ENCODE measurements around the gene XPO4. TPM values are rescaled to one million over a fixed set of nuclear protein-coding genes. Genes with fewer than 3 reads are reported as not detected.
"Not testable (repeated sequence)": the region's sequence is repeated elsewhere in the genome, so short reads cannot be mapped to it uniquely, and the experiment has no call there.

The XPO4 gene
- total and polyA plus RNA-seq, 3 donors from 2014 or later, result 13.0 to 31.4 (median 27.6) TPM

DNA sequence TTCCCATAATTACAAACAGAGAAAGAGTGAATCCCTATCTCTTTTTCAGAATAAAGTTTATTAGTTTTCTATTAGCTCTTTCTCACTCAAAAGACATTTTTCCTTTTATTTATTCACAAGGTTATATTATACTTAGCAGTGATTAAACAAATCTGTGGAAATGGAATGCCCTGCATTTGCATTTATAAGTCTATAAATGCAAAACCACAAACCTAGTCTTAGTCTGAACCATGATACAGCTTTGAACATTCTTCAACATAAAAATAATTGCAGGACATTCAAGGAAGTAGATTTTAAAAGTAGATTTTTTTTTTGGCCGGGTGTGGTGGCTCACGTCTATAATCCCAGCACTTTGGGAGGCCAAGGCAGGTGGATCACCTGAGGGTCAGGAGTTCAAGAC lies 8.3 kb downstream of the XPO4 start:
- H3K36me3 ChIP-seq (ENCODE audit: low read depth, missing control alignments), result no peaks in the 10 kb centered on the region
- intact Hi-C loops (cut with DNase I; ENCODE audit: low total_unique reads), result no loop called here
- H3K4me3 ChIP-seq, result no peak overlapping the region
- no peaks in the 10 kb centered on the region for H3K4me1 ChIP-seq
- H3K27ac ChIP-seq, result no peak overlapping the region
- TF ChIP-seq POLR2A (IDR thresholded peaks at IDR 0.05) (no peak), CTCF (IDR thresholded peaks at IDR 0.05) (no peak)
- H3K27me3 ChIP-seq, result no peaks in the 10 kb centered on the region
- WGBS, 2 donors, result 85 to 93% methylated on average over 2 of the region's 2 CpGs
- DNase-seq, result no peak
- no peaks in the 10 kb centered on the region for H3K9me3 ChIP-seq

- no peaks in the 10 kb centered on the region for H3K36me3 ChIP-seq (ENCODE audit: low read depth, missing control alignments)
- H3K27me3 ChIP-seq, result no peaks in the 10 kb centered on the region
- WGBS, 2 donors, result 94 to 95% methylated on average over 7 of the region's 7 CpGs
- H3K4me1 ChIP-seq, result no peaks in the 10 kb centered on the region
- no peak overlapping the region for H3K4me3 ChIP-seq
- no peaks in the 10 kb centered on the region for H3K9me3 ChIP-seq
- DNase-seq, result no peak
- TF ChIP-seq POLR2A (IDR thresholded peaks at IDR 0.05), result no peak
- TF ChIP-seq CTCF (IDR thresholded peaks at IDR 0.05), result no peak
- H3K27ac ChIP-seq, result no peak overlapping the region
- intact Hi-C loops (cut with DNase I; ENCODE audit: low total_unique reads), result no loop called here
Measured at GRCh38 chr13:20891768-20892167, 10.8 kb downstream of the XPO4 start.

DNA sequence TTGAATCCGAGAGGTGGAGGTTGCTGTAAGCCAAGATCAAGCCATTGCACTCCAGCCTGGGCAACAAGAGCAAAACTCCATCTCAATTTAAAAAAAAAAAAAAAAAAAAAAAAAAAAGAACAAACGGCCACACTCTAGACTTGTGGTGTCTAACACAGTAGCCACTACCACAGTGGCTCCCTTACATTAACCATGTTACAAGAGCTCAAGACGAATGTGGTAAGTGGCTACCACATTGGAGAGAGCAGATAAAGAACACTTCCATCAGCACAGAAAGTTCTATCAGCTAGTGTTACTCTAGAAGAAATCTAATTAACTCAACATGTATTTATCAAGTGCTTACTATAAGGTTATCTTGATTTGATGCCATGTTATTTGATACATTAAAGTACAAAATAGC lies 11.5 kb downstream of the XPO4 start:
- TF ChIP-seq CTCF (IDR thresholded peaks at IDR 0.05) (no peak), POLR2A (IDR thresholded peaks at IDR 0.05) (no peak)
- Histone ChIP-seq H3K27me3 (no peaks in the 10 kb centered on the region), H3K36me3 (ENCODE audit: low read depth, missing control alignments) (no peaks in the 10 kb centered on the region), H3K27ac (no peak overlapping the region), H3K9me3 (no peaks in the 10 kb centered on the region), H3K4me1 (no peaks in the 10 kb centered on the region), H3K4me3 (no peak overlapping the region)
- WGBS, 2 donors, result 66 to 81% methylated on average over 3 of the region's 3 CpGs
- DNase-seq, result no peak
- intact Hi-C loops (cut with DNase I; ENCODE audit: low total_unique reads), result no loop called here

DNA sequence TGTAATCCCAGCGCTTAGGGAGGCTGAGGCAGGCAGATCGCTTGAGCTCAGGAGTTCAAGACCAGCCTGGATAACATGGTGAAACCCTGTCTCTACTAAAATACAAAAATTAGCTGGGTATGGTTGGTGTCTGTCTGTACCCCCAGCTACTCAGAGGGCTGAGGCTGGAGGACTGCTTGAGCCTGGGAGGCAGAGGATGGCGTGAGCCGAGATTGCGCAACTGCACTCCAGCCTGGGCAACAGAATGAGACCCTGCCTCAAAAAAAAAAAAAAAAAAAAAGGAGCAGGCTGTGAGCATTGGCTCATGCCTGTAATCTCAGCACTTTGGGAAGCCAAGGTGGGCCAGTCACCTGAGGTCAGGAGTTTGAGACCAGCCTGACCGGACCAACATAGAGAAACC lies 12.0 kb downstream of the XPO4 start:
- intact Hi-C loops (cut with DNase I; ENCODE audit: low total_unique reads); H3K9me3 ChIP-seq; H3K36me3 ChIP-seq (ENCODE audit: low read depth, missing control alignments); DNase-seq; H3K27me3 ChIP-seq; H3K4me1 ChIP-seq; H3K4me3 ChIP-seq; H3K27ac ChIP-seq: not testable (repeated sequence)
- WGBS, 2 donors, result 95 to 96% methylated on average over 6 of the region's 6 CpGs

DNA sequence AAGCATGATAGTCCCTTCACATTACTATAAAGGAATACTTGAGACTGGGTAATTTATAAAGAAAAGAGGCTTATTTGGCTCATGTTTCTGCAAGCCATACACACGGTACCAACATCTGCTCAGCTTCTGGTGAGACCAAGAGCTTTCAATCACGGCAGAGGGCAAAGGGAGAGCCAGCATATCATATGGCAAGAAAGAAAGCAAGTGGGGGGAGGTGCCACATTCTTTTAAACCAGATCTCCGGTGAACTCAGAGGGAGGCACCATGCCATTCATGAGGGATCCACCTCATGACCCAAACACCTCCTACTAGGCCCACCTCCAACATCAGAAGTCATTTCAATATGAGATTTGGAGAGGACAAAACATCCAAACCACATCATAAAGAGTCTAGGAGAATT lies 20.3 kb downstream of the XPO4 start:
- DNase-seq, result no peak

More for the DNA sequence above, 20.3 kb downstream of the XPO4 start:
- TF ChIP-seq CTCF (IDR thresholded peaks at IDR 0.05) (no peak), POLR2A (IDR thresholded peaks at IDR 0.05) (no peak)
- Histone ChIP-seq H3K9me3 (no peaks in the 10 kb centered on the region), H3K27me3 (no peaks in the 10 kb centered on the region), H3K36me3 (ENCODE audit: low read depth, missing control alignments) (no peaks in the 10 kb centered on the region), H3K4me1 (no peaks in the 10 kb centered on the region), H3K27ac (no peak overlapping the region), H3K4me3 (no peak overlapping the region)
- WGBS, 2 donors, result 47 to 74% methylated on average over 3 of the region's 3 CpGs
- intact Hi-C loops (cut with DNase I; ENCODE audit: low total_unique reads), result no loop called here
